ENCODE results near the gene PRRG4.
"Not testable (repeated sequence)": the region's sequence is repeated elsewhere in the genome, so short reads cannot be mapped to it uniquely, and the experiment has no call there.

The PRRG4 gene

GRCh38 chr11:32874132-32874531, 44.4 kb downstream of the PRRG4 start:
- intact Hi-C loops (cut with DNase I): no loop called here
- DNase-seq: no peak

DNA sequence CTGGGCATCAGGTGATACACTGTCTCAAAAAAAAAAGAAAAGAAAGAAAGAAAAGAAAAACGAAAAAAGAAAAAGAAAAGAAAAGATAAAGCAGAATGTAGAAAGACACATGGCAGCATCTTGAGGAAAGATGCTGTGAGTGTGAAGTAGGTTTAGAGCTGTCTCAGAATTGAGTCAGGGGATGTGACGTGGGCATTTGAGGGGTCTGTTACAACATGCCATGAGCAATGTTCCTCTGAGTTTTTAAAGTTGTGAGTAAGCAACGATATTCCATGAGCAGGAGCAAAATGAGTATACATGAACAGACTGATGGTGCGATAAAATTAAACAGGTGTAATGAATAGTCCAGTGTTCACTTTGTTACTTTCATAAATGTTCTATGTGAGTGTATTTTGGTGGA, 51.6 kb downstream of the PRRG4 start:
- DNase-seq: no peak
- intact Hi-C loops (cut with DNase I): no loop called here

DNA sequence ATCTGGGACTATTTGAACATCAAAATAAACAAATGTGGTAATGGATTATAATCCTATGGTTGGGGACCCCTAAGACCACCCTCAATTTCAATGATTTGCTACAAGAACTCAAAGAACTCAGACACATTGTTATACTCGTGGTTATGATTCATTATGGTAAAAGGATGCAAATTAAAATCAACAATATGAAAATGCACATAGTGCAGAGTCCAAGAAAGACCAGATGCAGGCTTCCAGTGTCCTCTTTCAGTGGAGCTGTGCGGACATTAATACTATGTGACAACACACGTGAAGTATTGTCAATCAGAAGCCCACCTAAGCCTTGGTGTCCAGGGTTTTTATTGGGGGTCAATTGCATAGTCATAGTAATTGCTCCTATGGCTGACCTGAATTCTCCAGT, 53.7 kb downstream of the PRRG4 start:
- no peak for DNase-seq
- intact Hi-C loops (cut with DNase I): no loop called here

DNA sequence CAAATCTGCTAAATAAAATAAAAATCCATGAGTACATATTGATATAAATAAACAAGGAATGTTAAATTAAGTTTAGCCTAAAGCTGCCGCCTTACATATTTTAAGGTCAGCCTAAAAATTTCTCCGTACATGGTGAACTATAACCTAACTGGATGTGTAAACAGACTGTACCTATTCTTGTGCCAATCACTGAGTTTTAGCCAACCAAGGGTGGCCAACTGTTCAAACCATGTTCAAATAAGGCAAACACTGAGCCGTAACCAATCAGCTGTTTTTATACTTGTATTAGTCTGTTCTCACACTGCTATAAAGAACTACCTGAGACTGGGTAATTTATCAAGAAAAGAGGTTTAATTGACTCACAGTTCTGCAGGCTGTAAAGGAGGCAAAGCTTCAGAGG, 54.3 kb downstream of the PRRG4 start:
- intact Hi-C loops (cut with DNase I): no loop called here
- DNase-seq: no peak

DNA sequence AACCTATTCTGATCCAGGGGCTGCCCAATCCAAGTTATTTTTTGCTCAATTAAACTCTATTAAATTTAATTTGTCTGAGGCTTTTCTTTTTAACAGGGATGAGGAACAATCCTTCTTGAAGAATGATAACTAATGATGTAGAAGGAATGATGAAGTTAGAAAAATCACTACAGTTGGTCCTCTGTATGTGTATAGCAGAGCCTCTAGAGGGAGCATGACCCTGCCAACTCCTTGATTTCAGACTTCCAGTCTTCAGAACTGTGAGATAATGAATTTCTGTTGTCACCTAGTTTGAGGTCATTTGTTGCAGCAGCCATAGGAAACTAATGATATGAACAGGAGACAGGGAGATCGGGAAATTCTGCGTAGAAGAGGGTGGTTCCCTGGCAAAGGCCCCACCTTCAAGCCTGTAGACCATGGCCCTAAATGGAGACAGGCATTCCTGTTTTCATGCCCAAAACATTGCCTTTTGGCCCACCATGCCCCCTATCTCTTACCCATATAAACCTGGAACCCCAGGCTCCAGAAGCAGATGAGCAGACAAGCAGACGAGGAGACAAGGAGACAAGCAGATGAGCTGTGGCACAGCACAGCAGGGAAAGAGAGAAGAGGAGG, 55.1 kb downstream of the PRRG4 start:
- intact Hi-C loops (cut with DNase I): no loop called here
- DNase-seq: peak in 2 of 42 donors; percentile 7 to 15

- DNase-seq: no peak
- intact Hi-C loops (cut with DNase I): no loop called here
Measured at GRCh38 chr11:32885556-32885955, 55.8 kb downstream of the PRRG4 start.

- intact Hi-C loops (cut with DNase I): no loop called here
Measured at GRCh38 chr11:32886180-32886579, 56.5 kb downstream of the PRRG4 start.

DNA sequence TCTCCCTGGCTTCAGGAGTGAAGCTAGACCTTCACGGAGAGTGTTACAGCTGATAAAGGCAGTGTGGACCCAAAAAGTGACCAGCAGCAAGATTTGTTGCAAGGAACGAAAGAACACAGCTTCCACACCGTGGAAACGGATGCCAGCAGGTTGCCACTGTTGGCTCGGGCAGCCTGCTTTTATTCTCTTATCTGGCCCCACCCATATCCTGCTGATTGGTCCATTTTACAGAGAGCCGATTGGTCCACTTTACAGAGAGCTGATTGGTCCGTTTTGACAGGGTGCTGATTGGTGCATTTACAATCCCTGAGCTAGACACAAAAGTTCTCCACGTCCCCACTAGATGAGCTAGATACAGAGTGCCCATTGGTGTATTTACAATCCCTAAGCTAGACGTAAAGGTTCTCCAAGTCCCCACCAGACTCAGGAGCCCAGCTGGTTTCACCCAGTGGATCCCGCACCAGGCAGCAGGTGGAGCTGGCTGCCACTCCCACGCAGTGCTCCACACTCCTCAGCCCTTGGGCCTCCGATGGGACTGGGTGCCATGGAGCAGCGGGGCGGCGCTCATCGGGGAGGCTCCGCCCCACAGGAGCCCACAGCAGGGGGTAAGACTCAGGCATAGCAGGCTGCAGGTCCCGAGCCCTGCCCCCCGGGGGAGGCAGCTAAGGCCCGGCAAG, 58.1 kb downstream of the PRRG4 start:
- intact Hi-C loops (cut with DNase I); DNase-seq: not testable (repeated sequence)

More at GRCh38 chr11:32886180-32886579, 56.5 kb downstream of the PRRG4 start:
- DNase-seq: no peak

- DNase-seq; intact Hi-C loops (cut with DNase I): not testable (repeated sequence)
Measured at GRCh38 chr11:32888384-32888710, 58.6 kb downstream of the PRRG4 start.

GRCh38 chr11:32888805-32889204, 59.1 kb downstream of the PRRG4 start:
- intact Hi-C loops (cut with DNase I): no loop called here
- DNase-seq: no peak

GRCh38 chr11:32890843-32891656, 61.3 kb downstream of the PRRG4 start:
- DNase-seq: no peak
- intact Hi-C loops (cut with DNase I): loop anchor here (10.0 kb wide), 1 partner anchor 154 kb away; no protein-coding TSS in a partner anchor

GRCh38 chr11:32891657-32892354, 62.1 kb downstream of the PRRG4 start:
- peak in 2 of 42 donors; percentile 55 to 74 for DNase-seq
- intact Hi-C loops (cut with DNase I): loop anchor here (10.0 kb wide), 1 partner anchor 153 kb away; no protein-coding TSS in a partner anchor

DNA sequence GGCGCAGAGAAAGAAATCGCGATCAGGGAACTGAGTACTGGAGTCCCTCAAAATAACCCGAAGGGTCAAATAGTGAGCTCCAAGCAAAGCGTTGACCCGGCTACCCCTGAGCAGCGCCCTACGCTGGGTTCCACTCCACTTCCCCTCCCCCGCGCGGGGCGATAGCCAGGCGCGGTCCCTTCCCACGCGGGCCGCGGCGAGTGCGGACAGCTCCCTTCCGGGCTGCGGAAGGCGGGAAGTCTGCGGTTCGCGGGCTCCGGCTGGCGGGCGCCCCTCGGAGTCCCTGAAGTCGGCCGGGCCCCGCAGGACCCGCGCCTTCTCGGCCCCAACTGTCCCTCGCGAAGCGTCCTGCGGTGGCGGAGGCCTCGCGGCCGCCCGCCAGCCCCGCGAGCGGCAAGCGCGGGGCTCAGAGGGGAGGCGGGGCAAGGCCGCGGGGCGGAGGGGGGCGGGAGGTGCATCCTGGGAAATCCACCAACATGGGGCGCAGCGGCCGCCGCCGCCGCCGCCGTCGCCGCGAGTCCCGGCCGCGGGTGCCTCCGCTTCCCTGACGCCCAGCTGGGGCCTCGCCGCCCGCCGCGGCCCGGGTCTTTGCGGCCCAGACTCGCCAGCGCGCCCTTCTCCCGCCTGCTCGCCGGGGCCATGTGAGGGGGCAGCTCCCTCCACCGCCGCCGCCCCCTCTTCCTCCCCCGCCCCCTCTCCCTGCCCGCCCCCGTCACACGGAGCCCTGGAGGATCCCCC, 62.8 kb downstream of the PRRG4 start, which contains the start of gene QSER1:
QSER1 (plus strand) TSS at position 457 of the 738 bp plus-strand sequence. CDS start 315 bp downstream, outside the sequence.
- DNase-seq: peak; percentile 27 to 89 (median 74)
- intact Hi-C loops (cut with DNase I): loop anchor here (10.0 kb wide), 1 partner anchor 152 kb away; no protein-coding TSS in a partner anchor

DNA sequence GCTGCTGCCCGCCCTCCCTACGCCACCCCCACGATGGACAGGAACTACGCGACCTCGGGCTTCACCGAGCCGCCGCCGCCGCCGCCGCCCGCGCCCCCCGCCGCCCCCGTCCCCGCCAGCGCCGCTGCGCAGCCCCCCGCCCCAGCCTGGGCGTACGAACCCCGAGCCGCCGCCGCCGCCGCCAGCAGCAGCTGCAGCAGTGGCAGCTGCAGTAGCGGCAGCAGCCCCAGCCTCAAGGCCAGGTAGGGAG, 63.3 kb downstream of the PRRG4 start:
- peak in 4 of 42 donors; percentile 41 to 61 (median 48) for DNase-seq
- intact Hi-C loops (cut with DNase I): loop anchor here (10.0 kb wide), 1 partner anchor 152 kb away; no protein-coding TSS in a partner anchor

DNA sequence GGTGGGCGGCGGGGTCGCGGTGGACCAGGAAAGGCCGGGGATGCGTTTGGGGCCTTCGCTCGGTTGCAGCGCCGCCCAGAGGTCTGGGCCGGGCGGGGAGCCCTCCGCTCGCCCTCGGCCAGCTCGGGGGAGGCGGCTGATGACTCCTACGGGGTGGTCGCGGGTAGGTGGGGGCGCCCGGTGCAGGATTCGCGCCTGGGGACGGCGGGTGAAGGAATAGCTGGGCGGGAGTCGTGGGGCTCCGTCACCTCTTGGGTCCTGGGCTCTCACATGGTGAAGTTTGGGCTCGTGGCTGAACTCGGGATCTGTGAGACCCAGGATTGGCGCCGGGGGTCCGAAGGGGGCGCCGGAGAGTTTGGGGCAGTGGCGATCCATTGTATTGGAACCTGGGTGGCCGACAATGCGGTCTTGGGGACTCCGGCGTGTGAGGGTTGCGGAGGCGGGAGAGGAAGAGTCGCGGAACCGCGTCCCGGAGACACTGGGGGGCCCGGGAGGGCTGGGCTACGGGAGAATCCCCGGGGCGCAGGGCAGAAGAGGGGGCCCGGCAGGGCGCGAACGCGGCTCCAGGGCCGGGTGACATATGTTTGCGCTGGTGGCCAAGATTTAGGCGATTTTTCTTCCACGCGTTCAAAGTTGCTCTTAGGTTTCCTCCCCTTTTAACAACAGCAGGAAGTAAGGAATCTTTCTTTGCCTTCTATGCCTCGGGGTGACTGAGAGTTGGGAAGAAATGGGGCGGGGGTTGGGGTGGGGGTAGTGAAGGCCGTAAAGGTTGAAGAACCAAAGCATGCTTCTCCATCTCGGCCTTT, 63.8 kb downstream of the PRRG4 start:
- intact Hi-C loops (cut with DNase I): loop anchor here (10.0 kb wide), 1 partner anchor 151 kb away; no protein-coding TSS in a partner anchor
- DNase-seq: peak in 41 of 42 donors; percentile 9 to 74 (median 54)

DNA sequence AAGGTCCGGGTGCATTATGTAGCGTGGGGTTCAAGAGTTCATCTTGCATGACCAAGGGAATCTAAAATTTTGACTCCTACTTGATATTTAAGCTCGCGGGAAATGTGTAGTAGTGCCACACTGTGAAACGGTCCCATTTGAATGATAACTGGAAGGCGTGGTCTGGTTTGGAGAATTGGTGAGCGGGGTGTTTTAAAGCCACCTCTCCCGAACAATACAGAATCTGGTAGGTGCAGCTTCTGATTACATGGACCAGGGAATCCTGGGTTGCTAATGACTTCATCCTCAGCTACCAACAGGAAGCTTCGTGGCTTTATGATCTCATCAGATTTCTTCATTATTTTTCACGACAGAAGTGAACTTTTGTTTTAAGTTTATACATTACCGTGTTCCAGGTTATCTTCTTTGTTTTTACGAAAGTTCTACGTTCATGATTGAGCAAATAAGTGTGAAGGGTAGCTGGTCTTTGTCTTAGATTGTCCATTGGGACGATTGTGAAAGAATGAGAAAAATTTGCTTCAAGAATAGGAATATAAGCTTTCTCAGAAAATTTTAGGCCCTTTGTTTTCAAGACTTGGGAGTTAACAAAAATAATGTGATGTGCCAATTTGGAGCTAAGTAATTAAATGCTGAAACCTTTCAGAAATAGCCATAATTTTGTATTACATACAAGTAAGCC, 64.6 kb downstream of the PRRG4 start:
- DNase-seq: peak in 23 of 42 donors; percentile 5 to 63 (median 21)
- intact Hi-C loops (cut with DNase I): loop anchor here (10.0 kb wide), 1 partner anchor 151 kb away; no protein-coding TSS in a partner anchor

GRCh38 chr11:32894921-32895320, 65.2 kb downstream of the PRRG4 start:
- intact Hi-C loops (cut with DNase I): loop anchor here (10.0 kb wide), 1 partner anchor 150 kb away; no protein-coding TSS in a partner anchor
- no peak for DNase-seq

All from head of caudate nucleus (tissue), 42 donors.